Neural cell (in vitro differentiated cells): Measurements from ENCODE around the gene GLI3. TPM values are rescaled to one million over a fixed set of nuclear protein-coding genes. Genes with fewer than 3 reads are reported as not detected.

Experiments
- H2AFZ ChIP-seq: fragments of 200-600, 300-800 bp; sonication (generic), shearing (Covaris generic); 2 replicates; pipeline ENCODE4 v1.6.0; 2014; ENCODE audit warnings: low read depth, mild to moderate bottlenecking, antibody characterized with exemption, low read length, moderate library complexity
- H3F3A ChIP-seq: fragments of 200-600 bp; shearing (Covaris generic); 2 replicates; pipeline ENCODE4 v1.6.1; 2016; ENCODE audit warnings: mild to moderate bottlenecking, moderate library complexity, mixed read lengths, antibody characterized with exemption, low read length; ENCODE audit not compliant: insufficient read depth, poor library complexity, severe bottlenecking
- H3K27ac ChIP-seq: fragments of 200-600, 300-800 bp; sonication (generic), shearing (Covaris generic); 2 replicates; pipeline ENCODE4 v1.5.1; 2014; ENCODE audit warnings: mild to moderate bottlenecking, low read length, moderate library complexity
- H3K27me3 ChIP-seq: fragments of 300-800, 200-600 bp; sonication (generic), shearing (Covaris generic); 2 replicates; pipeline ENCODE4 v1.6.0; 2014; ENCODE audit warnings: mild to moderate bottlenecking, low read depth, low read length, moderate library complexity; ENCODE audit not compliant: insufficient read depth
- H3K36me3 ChIP-seq: fragments of 300-800, 200-600 bp; sonication (generic), shearing (Covaris generic); 2 replicates; pipeline ENCODE4 v1.5.1; 2014; ENCODE audit warnings: mild to moderate bottlenecking, antibody characterized with exemption, low read length, moderate library complexity; ENCODE audit not compliant: insufficient read depth
- H3K4me2 ChIP-seq: fragments of 300-800, 200-600 bp; sonication (generic), shearing (Covaris generic); 2 replicates; pipeline ENCODE4 v1.6.0; 2014; ENCODE audit warnings: mild to moderate bottlenecking, low read length
- H3K4me3 ChIP-seq: fragments of 300-800, 200-600 bp; sonication (generic), shearing (Covaris generic); 2 replicates; pipeline ENCODE4 v1.5.1; 2014; ENCODE audit warnings: mild to moderate bottlenecking, low read length, moderate library complexity
- H3K79me2 ChIP-seq: fragments of 200-600 bp; shearing (Covaris generic); replicated peaks from 2 replicates; pipeline ENCODE4 v1.6.0; 2014; ENCODE audit warnings: mild to moderate bottlenecking, low read length, moderate library complexity; ENCODE audit not compliant: insufficient read depth
- H3K9ac ChIP-seq: fragments of 300-800, 200-600 bp; sonication (generic), shearing (Covaris generic); 2 replicates; pipeline ENCODE4 v1.6.1; 2016; ENCODE audit warnings: mild to moderate bottlenecking, low read length, mixed read lengths
- H3K9me2 ChIP-seq: fragments of 200-600 bp; shearing (Covaris generic); 2 replicates; pipeline ENCODE4 v1.6.1; 2016; ENCODE audit warnings: mild to moderate bottlenecking, low read length, mixed read lengths; ENCODE audit not compliant: insufficient read depth
- H3K9me3 ChIP-seq: fragments of 200-600, 300-800 bp; sonication (generic), shearing (Covaris generic); 2 replicates; pipeline ENCODE4 v1.6.1; 2016; ENCODE audit warnings: mild to moderate bottlenecking, mixed run types, low read length, moderate library complexity, mixed read lengths
- H4K20me1 ChIP-seq: fragments of 200-600 bp; shearing (Covaris generic); 2 replicates; pipeline ENCODE4 v1.6.1; 2016; ENCODE audit warnings: mild to moderate bottlenecking, mixed run types; ENCODE audit not compliant: insufficient read depth
- CTCF ChIP-seq: fragments of 450-650 bp; IDR thresholded peaks from 2 replicates; pipeline ENCODE4 v1.5.1; 2014; ENCODE audit warnings: antibody characterized with exemption, mild to moderate bottlenecking, moderate library complexity; ENCODE audit not compliant: poor library complexity, severe bottlenecking
- EP300 ChIP-seq: fragments of 450-650 bp; conservative IDR thresholded peaks from 2 replicates; pipeline ENCODE4 v1.6.1; 2014; ENCODE audit warnings: antibody characterized with exemption, mild to moderate bottlenecking, moderate library complexity; ENCODE audit not compliant: poor library complexity, severe bottlenecking
- EZH2 ChIP-seq: fragments of 200-600, 300-800 bp; shearing (Covaris generic), sonication (generic); IDR thresholded peaks from 2 replicates; pipeline ENCODE4 v1.6.1; 2014; ENCODE audit warnings: antibody characterized with exemption, low read length, borderline replicate concordance, mild to moderate bottlenecking; ENCODE audit not compliant: insufficient read depth, poor library complexity, severe bottlenecking
- MXI1 ChIP-seq: fragments of 450-650 bp; conservative IDR thresholded peaks from 2 replicates; pipeline ENCODE4 v1.6.1; 2014; ENCODE audit warnings: antibody characterized with exemption, mild to moderate bottlenecking; ENCODE audit not compliant: poor library complexity, severe bottlenecking
- POLR2AphosphoS5 ChIP-seq: IDR thresholded peaks from 2 replicates; pipeline ENCODE4 v1.6.1; 2012
- RAD21 ChIP-seq: fragments of 450-650 bp; conservative IDR thresholded peaks from 2 replicates; pipeline ENCODE4 v1.6.1; 2014; ENCODE audit warnings: antibody characterized with exemption, mild to moderate bottlenecking, moderate library complexity
- SMC3 ChIP-seq: fragments of 450-650 bp; conservative IDR thresholded peaks from 2 replicates; pipeline ENCODE4 v1.6.1; 2014; ENCODE audit warnings: antibody characterized with exemption, mild to moderate bottlenecking, moderate library complexity; ENCODE audit not compliant: poor library complexity
- TAF1 ChIP-seq: IDR thresholded peaks from 2 replicates; pipeline ENCODE4 v1.6.1; 2012; ENCODE audit warnings: low read depth
- polyA plus RNA-seq: library from polyadenylated mRNA; depleted of rRNA; stranded (reverse); fragments of >200 nt; gene quantifications from 2 replicates; pipeline ENCODE4 v1.2.3, GENCODE V29; 2014
- TF ChIP-seq, protein P1 (sequence below): IDR thresholded peaks from 2 replicates; pipeline ENCODE4 v1.6.1; 2012; ENCODE audit warnings: borderline replicate concordance

The GLI3 gene
- polyA plus RNA-seq, 1 donor from 2014 or later, result 0.19 TPM

GRCh38 chr7:41942468-41943093 lies 294.4 kb downstream of the GLI3 start:
- TF ChIP-seq CTCF (no peak), MXI1 (no peak), EZH2 (no peak), TAF1 (no peak), SMC3 (no peak), EP300 (no peak), POLR2AphosphoS5 (no peak), RAD21 (no peak)
- TF ChIP-seq, protein P1, sequence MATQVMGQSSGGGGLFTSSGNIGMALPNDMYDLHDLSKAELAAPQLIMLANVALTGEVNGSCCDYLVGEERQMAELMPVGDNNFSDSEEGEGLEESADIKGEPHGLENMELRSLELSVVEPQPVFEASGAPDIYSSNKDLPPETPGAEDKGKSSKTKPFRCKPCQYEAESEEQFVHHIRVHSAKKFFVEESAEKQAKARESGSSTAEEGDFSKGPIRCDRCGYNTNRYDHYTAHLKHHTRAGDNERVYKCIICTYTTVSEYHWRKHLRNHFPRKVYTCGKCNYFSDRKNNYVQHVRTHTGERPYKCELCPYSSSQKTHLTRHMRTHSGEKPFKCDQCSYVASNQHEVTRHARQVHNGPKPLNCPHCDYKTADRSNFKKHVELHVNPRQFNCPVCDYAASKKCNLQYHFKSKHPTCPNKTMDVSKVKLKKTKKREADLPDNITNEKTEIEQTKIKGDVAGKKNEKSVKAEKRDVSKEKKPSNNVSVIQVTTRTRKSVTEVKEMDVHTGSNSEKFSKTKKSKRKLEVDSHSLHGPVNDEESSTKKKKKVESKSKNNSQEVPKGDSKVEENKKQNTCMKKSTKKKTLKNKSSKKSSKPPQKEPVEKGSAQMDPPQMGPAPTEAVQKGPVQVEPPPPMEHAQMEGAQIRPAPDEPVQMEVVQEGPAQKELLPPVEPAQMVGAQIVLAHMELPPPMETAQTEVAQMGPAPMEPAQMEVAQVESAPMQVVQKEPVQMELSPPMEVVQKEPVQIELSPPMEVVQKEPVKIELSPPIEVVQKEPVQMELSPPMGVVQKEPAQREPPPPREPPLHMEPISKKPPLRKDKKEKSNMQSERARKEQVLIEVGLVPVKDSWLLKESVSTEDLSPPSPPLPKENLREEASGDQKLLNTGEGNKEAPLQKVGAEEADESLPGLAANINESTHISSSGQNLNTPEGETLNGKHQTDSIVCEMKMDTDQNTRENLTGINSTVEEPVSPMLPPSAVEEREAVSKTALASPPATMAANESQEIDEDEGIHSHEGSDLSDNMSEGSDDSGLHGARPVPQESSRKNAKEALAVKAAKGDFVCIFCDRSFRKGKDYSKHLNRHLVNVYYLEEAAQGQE, result no peak
- Histone ChIP-seq H3K9me3 (no peaks in the 10 kb centered on the region), H2AFZ (no peak overlapping the region)

GRCh38 chr7:41940760-41941343 lies 296.2 kb downstream of the GLI3 start:
- no peaks in the 10 kb centered on the region for H3F3A ChIP-seq
- no peak overlapping the region for H2AFZ ChIP-seq
- H3K79me2 ChIP-seq, result no peaks in the 10 kb centered on the region
- no peaks in the 10 kb centered on the region for H3K9me2 ChIP-seq
- no peaks in the 10 kb centered on the region for H3K27me3 ChIP-seq
- no peaks in the 10 kb centered on the region for H4K20me1 ChIP-seq
- H3K4me2 ChIP-seq, result no peak overlapping the region
- H3K36me3 ChIP-seq, result no peaks in the 10 kb centered on the region
- TF ChIP-seq MXI1 (no peak), EZH2 (no peak), SMC3 (peak; percentile 95), POLR2AphosphoS5 (no peak), RAD21 (peak; percentile 96), EP300 (no peak), TAF1 (no peak), CTCF (peak; percentile 95)
- TF ChIP-seq, protein P1, result no peak
- no peak overlapping the region for H3K27ac ChIP-seq
- H3K4me3 ChIP-seq, result no peak overlapping the region
- no peak overlapping the region for H3K9ac ChIP-seq
- no peaks in the 10 kb centered on the region for H3K9me3 ChIP-seq

More at GRCh38 chr7:41942468-41943093, 294.4 kb downstream of the GLI3 start:
- Histone ChIP-seq H3K27ac (no peak overlapping the region), H4K20me1 (no peaks in the 10 kb centered on the region), H3K9ac (no peak overlapping the region), H3K79me2 (no peaks in the 10 kb centered on the region), H3K4me2 (no peak overlapping the region), H3K27me3 (no peaks in the 10 kb centered on the region), H3K36me3 (no peaks in the 10 kb centered on the region), H3K4me3 (peak overlapping the region; percentile 30), H3F3A (no peaks in the 10 kb centered on the region), H3K9me2 (no peaks in the 10 kb centered on the region)
